ENCODE measurements around the gene KIF6.
A peak's percentile ranks its signal among the peaks of the same experiment; 100 is the strongest.

KIF6 gene

GRCh38 chr6:39432330-39433025 is 292.7 kb downstream of the KIF6 start:
- Histone ChIP-seq H3K4me3 (no peak overlapping the region), H3K27ac (peak overlapping the region in 12 of 21 experiments; percentile 0 to 75 (median 44))

- Histone ChIP-seq H3K4me3 (no peak overlapping the region), H3K27ac (peak overlapping the region in 13 of 21 experiments; percentile 0 to 75 (median 51))
These were observed 294.2 kb downstream of the KIF6 start for GRCh38 chr6:39430871-39431523.

GRCh38 chr6:39430446-39430845 is 294.8 kb downstream of the KIF6 start:
- no peak overlapping the region for H3K4me3 ChIP-seq
- H3K27ac ChIP-seq = peak overlapping the region in 9 of 21 experiments; percentile 18 to 75 (median 56)

- Histone ChIP-seq H3K4me3 (no peak overlapping the region), H3K27ac (peak overlapping the region in 1 of 21 experiments; percentile 56)
These were observed 296.4 kb downstream of the KIF6 start for GRCh38 chr6:39428816-39429215.

- Histone ChIP-seq H3K4me3 (no peak overlapping the region), H3K27ac (peak overlapping the region in 2 of 21 experiments; percentile 1 to 37)
These were observed 297.1 kb downstream of the KIF6 start for GRCh38 chr6:39428152-39428551.

GRCh38 chr6:39426073-39426456 is 299.1 kb downstream of the KIF6 start:
- H3K4me3 ChIP-seq = no peak overlapping the region
- H3K27ac ChIP-seq = peak overlapping the region in 11 of 21 experiments; percentile 29 to 75 (median 42)

GRCh38 chr6:39425346-39426072 is 299.7 kb downstream of the KIF6 start:
- peak overlapping the region in 13 of 21 experiments; percentile 29 to 75 (median 42) for H3K27ac ChIP-seq
- H3K4me3 ChIP-seq = no peak overlapping the region

- H3K27ac ChIP-seq = peak overlapping the region in 7 of 21 experiments; percentile 23 to 75 (median 53)
- no peak overlapping the region for H3K4me3 ChIP-seq
These were observed 300.4 kb downstream of the KIF6 start for GRCh38 chr6:39424831-39425230.

- peak overlapping the region in 17 of 21 experiments; percentile 6 to 83 (median 63) for H3K27ac ChIP-seq
- no peak overlapping the region for H3K4me3 ChIP-seq
These were observed 303.0 kb downstream of the KIF6 start for GRCh38 chr6:39422238-39422637.

- Histone ChIP-seq H3K27ac (peak overlapping the region in 17 of 21 experiments; percentile 6 to 83 (median 61)), H3K4me3 (no peak overlapping the region)
These were observed 303.6 kb downstream of the KIF6 start for GRCh38 chr6:39421383-39422225.

- peak overlapping the region in 4 of 21 experiments; percentile 29 to 83 (median 61) for H3K27ac ChIP-seq
These were observed 304.6 kb downstream of the KIF6 start for GRCh38 chr6:39420300-39421265.

GRCh38 chr6:39419607-39420006 is 305.6 kb downstream of the KIF6 start:
- no peak overlapping the region for H3K4me3 ChIP-seq
- H3K27ac ChIP-seq = peak overlapping the region in 1 of 21 experiments; percentile 4

More at GRCh38 chr6:39420300-39421265, 304.6 kb downstream of the KIF6 start:
- no peak overlapping the region for H3K4me3 ChIP-seq

GRCh38 chr6:39417440-39417839 is 307.8 kb downstream of the KIF6 start:
- H3K4me3 ChIP-seq = no peak overlapping the region
- peak overlapping the region in 4 of 21 experiments; percentile 11 to 46 (median 20) for H3K27ac ChIP-seq

GRCh38 chr6:39416728-39417127 is 308.5 kb downstream of the KIF6 start:
- Histone ChIP-seq H3K4me3 (no peak overlapping the region), H3K27ac (peak overlapping the region in 5 of 21 experiments; percentile 6 to 71 (median 20))

- H3K27ac ChIP-seq = peak overlapping the region in 3 of 21 experiments; percentile 20 to 71 (median 66)
These were observed 309.2 kb downstream of the KIF6 start for GRCh38 chr6:39416026-39416425.

GRCh38 chr6:39415482-39415881 is 309.7 kb downstream of the KIF6 start:
- peak overlapping the region in 3 of 21 experiments; percentile 11 to 71 (median 20) for H3K27ac ChIP-seq
- H3K4me3 ChIP-seq = no peak overlapping the region

More at GRCh38 chr6:39416026-39416425, 309.2 kb downstream of the KIF6 start:
- no peak overlapping the region for H3K4me3 ChIP-seq

GRCh38 chr6:39411465-39411864 is 313.7 kb downstream of the KIF6 start:
- no peak overlapping the region for H3K4me3 ChIP-seq
- no peak overlapping the region for H3K27ac ChIP-seq

GRCh38 chr6:39411001-39411400 is 314.2 kb downstream of the KIF6 start:
- Histone ChIP-seq H3K4me3 (no peak overlapping the region), H3K27ac (no peak overlapping the region)

Data from skin epidermis (tissue), 12 donors.